Measurements from ENCODE around the gene OSBP2. TPM values are rescaled to one million over a fixed set of nuclear protein-coding genes. Genes with fewer than 3 reads are reported as not detected.

The OSBP2 gene
- polyA plus RNA-seq, 3 donors from 2014 or later, result 0.19 to 2.4 (median 0.35) TPM

GRCh38 chr22:30949934-30950660 is 255.4 kb downstream of the OSBP2 start:
- Mint-ChIP-seq H3K36me3 (peaks cover 32 to 46% (median 41%) of the 10 kb centered on the region in 3 donors), H3K9me3 (no peaks in the 10 kb centered on the region), H3K4me3 (no peak overlapping the region), H3K27me3 (ENCODE audit: low read depth in 3 of 3) (no peaks in the 10 kb centered on the region), H3K27ac (no peak overlapping the region), H3K4me1 (peaks cover 0 to 2% of the 10 kb centered on the region in 2 donors)
- DNase-seq, result no peak

GRCh38 chr22:30953206-30953605 is 258.5 kb downstream of the OSBP2 start:
- H3K27me3 Mint-ChIP-seq (ENCODE audit: low read depth in 3 of 3), result no peaks in the 10 kb centered on the region
- peaks cover 9 to 11% of the 10 kb centered on the region in 2 donors for H3K4me1 Mint-ChIP-seq
- no peaks in the 10 kb centered on the region for H3K9me3 Mint-ChIP-seq
- H3K36me3 Mint-ChIP-seq, result peaks cover 16 to 33% (median 33%) of the 10 kb centered on the region in 3 donors
- H3K4me3 Mint-ChIP-seq, result no peak overlapping the region
- no peak for DNase-seq
- no peak overlapping the region for H3K27ac Mint-ChIP-seq

GRCh38 chr22:30955153-30955552 is 260.5 kb downstream of the OSBP2 start:
- Mint-ChIP-seq H3K4me3 (no peak overlapping the region), H3K27me3 (ENCODE audit: low read depth in 3 of 3) (no peaks in the 10 kb centered on the region), H3K27ac (no peak overlapping the region)

More at GRCh38 chr22:30955153-30955552, 260.5 kb downstream of the OSBP2 start:
- Mint-ChIP-seq H3K4me1 (peaks cover 15 to 25% of the 10 kb centered on the region in 2 donors), H3K9me3 (no peaks in the 10 kb centered on the region), H3K36me3 (peaks cover 5 to 26% (median 22%) of the 10 kb centered on the region in 3 donors)
- no peak for DNase-seq

Other genes with a start within 250 kb of the OSBP2 start
- gene SEC14L3, start 222.9 kb upstream of the OSBP2 start, polyA plus RNA-seq, result not detected
- gene SEC14L4, start 189.2 kb upstream of the OSBP2 start, polyA plus RNA-seq, result not detected
- 1 to 10 TPM in 1 of 3 donors, not detected in 2; 1.0 TPM for gene SEC14L6, start 148.1 kb upstream of the OSBP2 start, polyA plus RNA-seq
- gene GAL3ST1, start 120.2 kb upstream of the OSBP2 start, polyA plus RNA-seq, result not detected
- gene PES1, start 103.0 kb upstream of the OSBP2 start, polyA plus RNA-seq, result 10 to 100 TPM; 25.8 to 41.9 (median 34.5) TPM
- gene TCN2, start 87.7 kb upstream of the OSBP2 start, polyA plus RNA-seq, result under 1 TPM in 2 of 3 donors, not detected in 1; 0.14 to 0.59 TPM
- gene SLC35E4, start 59.1 kb upstream of the OSBP2 start, polyA plus RNA-seq, result 1 to 10 TPM; 1.4 to 2.7 (median 2.7) TPM
- gene DUSP18, start 27.0 kb upstream of the OSBP2 start, polyA plus RNA-seq, result 1 to 10 TPM; 4.6 to 8.6 (median 4.7) TPM

All from immature natural killer cell (primary cell).